ENCODE results near the gene GABRD.

Gene GABRD

DNA sequence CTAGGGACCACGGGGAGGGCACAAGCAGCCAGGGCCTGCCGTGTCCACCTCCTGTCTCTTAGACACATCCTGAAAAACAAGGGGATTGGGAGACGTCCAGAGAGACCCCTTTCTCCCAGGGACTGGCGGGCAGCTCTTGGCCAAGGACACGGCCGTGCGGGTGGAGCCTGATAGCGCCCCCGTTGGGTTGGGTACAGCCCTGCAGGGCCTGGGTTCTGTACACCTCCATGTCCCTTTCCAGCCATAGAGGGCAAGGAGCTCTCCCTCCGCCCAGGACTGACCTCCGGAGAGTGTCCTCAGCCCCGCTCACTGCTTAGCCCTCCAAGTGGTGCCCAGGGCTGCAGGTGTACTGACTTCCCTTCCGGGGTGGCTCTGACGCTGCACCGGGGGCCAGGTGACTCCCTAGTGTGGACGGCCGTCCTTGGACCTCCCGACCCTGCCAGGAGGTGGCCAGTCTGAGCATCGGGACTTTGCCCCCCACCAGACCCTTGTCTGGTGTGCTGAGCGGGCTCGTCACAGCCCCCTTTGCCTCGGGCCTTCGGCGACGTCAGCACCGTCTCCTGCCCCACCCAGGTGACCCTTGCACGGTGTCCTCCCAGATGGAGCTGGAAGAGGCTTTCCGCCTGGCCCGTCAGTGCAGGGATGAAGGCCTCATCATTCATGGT lies 36.9 kb downstream of the GABRD start:
- no peak for DNase-seq

DNA sequence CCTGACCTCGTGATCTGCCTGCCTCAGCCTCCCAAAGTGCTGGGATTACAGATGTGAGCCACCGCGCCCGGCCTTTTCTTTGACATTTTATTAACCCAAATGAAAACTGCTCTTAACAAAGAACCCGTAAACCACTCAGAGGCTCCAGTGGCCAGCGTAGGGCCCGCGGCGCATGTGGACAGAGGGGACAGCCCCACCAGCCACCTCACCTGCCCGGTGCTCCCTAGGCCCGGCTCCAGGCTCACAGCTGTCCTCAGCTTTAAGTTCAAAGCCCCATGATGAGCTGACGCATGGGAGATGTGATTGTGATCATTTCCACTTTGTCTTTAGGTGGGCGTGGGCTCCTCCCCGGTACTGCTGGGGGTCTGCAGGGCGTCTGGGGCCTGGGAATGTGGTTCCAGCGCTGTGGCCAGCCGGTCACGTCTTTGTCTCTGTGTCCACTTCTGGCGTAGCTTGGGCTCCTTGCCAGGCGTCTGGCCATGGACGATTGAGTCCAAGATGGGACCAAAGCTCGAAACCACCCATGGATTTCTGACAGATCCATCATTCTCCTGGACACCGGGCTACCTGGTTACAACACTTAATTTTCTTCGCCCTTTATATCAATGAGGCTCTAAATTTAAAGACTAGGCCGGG lies 37.9 kb downstream of the GABRD start:
- no peak for DNase-seq

DNA sequence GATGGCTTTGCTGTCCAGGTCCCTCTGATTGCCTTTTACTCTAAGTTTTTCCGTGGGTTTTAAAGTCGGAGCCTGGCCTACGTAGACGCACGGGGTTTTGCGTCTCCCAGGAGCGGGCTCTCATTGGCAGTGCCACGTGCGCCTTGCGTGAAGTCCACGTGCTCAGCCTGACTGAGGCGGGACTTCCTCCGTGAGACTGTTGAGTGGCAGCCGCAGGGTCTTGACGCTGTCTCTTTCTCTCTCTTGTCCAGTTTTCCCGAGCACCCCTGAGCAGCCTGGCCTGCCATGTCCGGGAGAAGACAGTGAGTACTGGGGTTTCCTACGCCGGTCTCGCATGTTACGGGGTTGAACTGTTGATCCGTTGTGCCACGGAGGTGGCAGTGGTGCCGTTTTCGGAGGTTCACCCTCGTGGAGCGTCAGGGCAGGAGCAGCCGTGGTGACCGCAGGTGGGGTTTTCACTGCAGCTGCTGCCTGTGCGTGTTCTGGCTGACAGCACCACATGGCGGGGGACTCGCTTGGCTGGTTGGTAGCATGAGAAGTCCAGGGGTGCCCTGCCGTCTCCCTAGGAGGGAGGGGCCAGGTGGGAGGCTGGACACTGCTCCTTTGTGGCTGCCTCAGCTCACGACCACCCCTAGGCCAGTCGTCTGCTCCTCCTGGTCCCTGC lies 40.3 kb downstream of the GABRD start:
- no peak for DNase-seq

DNA sequence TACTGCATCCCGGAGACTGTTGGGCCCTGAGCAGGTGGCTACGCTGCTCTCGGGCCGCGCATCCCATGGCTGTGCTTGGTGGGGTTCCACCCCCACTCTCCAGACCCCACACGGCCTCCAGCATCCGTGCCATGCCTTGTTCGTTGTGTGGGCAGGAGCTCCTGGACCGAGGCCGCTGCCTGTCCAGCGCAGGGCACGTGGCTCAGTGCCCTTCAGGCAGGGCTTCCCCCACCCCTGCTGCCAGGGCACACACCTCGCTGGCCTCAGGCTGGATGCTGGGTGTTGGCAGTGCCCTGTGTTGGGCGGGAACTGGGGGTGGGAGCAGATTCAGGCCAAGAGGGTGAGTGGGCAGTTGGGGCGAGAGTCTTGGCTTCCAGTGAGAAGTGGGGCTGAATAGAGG lies 40.9 kb downstream of the GABRD start:
- DNase-seq = no peak

DNA sequence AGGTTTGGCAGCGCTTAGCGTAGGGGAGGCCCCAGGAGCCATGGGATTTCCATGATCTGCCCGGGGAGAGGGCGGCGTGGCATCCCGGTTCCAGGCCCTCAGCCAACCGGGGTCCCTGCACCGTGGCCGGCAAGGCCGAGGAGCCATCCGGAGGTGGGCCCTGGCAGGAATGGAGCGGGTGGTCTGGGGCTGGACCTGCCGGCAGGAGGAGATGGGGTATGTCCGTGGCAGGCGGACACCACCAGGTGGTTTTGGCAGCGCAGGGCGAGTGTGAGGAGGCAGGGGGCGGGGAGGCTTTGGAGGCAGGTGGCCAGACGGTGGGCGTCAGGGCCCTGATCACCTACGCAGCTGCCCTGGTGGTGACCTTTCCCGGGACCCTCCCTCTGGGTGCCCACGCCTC lies 41.4 kb downstream of the GABRD start:
- no peak for DNase-seq

DNA sequence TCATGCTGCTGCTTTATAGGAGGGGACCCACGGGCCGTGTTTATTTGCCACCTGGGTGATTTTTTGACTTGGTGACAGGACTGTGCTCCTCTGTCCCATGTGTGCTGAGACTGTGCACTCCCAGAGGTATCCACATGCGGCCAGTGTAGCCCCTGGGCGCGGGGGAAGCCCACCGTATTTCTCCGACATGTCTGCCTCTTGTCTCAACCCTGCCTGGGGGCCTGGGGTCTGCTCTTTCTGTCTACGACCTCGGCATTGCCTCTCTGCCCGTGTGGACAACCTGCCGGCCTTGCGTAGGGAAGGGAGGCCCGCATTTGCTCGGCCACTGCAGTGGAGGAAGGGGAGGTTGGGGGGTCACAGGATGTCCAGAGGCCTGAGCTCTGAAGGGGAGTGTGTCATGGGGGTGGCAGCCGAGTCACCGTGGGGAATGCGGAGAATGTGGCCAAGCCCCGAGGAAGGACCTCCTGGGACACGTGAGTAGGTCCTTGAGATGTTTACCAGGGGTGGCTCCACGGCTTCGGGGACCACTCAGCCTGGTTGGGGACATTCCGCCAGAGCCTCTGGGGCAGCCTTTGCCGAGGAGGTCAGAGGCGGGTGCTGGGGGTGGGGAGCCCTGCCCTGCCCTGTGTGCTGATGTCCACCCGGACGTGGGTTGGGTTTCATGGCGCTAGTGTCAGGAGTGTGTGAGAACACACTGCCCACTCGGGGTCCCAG lies 42.1 kb downstream of the GABRD start:
- DNase-seq = no peak

DNA sequence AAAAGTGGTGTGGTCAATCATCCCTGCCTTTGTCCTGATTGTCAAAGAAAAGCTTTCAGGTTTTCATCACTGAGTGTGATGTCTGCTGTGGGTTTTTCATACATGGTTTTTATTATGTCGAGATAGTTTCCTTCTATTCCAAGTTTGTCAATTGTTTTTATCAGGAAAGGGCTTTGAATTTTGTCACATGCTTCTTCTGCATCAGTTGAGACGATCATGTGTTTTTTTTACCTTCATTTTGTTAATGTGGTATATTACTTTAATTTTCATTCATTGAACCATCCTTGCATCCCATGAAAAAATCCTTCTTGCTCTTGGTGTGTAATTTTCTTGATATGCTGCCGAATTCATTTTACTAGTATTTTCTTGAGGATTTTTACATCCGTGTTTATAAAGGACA lies 46.6 kb downstream of the GABRD start:
- DNase-seq = no peak

DNA sequence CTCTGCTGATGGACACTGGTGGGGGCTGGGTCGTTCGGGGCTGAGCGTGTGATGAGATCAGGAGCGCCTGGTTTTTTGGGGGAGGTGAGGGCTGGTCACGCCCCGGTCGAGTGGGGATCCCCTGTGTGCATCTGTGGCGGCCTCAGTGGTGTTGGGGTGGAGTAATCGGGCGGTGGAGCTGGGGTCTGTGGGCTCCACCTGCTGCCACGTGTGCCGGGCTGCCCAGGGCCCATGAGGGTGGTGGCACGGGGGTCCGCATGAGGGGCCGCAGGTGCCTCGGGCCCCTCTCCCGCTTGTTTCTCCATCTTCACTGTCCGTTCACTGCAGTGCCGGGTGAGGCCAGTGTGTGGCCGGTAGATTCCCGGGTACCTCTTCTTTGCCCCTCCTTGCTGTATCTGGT lies 48.2 kb downstream of the GABRD start:
- no peak for DNase-seq

DNA sequence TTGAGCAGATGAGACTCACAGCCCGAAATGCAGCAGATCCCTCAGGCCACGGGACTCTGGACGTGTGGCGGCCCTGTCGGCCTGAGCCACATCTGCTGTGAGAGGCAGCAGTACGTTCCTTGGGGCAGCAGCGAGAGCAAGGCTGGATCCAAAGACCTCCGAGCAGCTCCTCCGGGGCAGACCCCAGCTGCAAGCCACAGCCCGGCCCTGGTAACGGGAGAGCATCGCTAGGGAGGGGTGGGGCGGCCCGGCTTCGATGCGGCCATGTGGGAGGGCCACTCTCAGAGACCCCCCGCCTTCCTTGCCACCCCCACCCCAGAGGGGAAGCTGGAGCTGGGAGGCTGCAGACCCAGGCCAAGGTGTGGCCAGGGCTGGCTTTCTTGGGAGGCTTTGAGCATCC lies 48.8 kb downstream of the GABRD start:
- no peak for DNase-seq

DNA sequence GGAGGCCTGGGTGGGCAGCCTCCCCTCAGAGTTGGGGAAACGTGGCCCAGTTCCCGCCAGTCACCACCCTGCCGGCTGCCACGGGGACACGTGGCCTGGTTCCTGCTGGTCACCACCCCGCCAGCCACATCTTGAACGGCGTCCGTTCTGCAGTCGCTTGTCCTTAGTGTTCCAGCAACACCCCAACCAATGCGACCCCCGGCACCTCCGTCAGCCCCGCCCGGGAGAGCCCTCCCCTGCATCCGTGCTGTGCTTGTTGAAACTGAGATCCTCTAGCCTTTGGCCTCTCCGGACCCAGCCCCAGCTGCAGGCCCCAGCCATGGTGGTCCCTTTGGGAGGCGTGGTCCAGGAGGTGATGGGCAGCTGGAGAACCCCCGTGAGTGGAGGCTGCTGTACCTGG lies 49.8 kb downstream of the GABRD start:
- DNase-seq = no peak

DNA sequence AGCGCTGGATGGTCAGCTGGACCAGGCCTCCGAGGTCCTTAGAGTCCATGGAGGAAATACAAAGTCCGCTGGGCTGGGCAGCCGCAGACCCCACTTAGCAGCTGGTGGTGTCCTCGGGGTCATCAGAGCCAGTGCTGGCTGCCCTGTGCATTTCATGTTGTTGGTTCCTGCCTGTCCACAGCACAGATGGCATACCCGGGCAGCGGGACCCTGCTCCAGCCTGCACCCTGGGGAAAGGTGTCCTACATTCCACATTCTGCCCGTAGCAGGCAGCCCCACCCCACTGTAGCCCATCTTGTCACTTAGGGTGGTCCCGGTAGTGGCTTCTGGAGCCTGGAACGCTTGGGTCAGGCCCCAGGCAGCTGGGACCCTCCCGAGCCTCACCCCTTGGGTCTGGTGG lies 50.9 kb downstream of the GABRD start:
- no peak for DNase-seq

DNA sequence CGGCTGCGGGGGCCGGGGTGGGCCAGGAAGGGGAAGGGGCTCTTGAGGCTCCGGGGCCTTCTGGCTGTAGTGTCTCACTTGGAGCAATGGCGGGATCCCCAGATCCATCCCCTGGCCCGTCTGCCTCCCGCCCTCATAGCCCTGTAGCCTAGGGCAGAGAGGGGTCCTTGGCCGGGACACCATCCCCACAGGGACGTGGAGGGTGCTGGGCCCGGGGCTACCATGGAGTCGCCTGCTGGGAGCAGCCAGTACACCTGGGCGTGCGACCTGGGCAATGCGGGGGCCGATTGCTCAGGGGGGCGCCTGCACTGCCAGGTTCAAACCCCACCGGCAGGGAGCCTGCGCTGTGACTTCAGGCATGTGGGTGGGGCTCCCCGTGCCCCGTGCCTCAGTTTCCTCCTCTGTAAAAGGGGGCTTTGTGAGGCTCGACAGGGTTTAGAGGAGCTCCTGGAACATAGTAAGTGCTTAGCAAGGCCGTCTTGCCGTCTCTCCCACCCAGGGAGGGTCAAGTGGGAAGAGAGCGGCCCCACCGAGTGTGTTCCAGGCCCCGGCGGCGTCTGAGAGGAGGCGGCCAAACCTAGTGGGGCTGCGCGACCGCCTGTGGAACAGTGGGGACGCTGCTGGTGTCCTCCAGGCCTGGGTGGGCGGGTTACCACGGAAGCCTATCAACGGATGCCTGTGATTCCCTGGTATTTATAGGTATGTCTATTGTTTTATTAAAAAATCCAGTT lies 51.8 kb downstream of the GABRD start:
- no peak for DNase-seq

DNA sequence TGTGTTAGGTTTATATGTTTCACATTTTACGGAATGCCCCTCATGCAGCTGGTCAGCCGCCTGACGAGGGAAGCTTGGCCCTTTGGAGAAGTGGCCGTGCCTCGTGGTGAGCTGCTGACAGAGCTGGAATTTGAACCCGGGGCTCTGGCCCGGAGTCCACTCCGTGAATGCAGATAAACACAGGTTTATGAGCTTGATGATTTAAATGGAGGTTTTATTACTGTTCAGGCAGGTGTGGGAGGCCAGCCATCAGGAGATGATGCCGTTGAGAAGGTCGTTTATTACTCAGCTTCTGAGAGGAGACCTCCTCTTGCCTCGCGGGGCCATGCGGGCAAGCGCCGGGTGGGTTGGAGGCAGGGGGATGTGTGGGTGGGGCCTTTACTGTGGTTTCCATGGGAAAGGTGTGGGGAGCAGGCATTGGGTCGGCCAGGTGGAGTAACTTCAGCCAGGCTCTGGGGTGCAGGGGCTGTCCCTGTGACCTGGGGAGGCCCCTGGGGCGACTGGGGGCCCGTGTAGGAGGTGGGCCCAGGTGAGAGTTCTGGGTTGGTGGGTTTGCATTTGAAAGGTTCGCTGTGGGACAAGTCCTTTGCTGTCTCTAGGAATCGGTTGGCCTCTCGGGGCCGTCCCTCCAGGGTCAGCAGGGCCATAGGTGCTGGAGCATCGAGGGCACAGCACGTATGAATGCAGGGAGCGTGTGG lies 53.1 kb downstream of the GABRD start:
- DNase-seq = no peak

DNA sequence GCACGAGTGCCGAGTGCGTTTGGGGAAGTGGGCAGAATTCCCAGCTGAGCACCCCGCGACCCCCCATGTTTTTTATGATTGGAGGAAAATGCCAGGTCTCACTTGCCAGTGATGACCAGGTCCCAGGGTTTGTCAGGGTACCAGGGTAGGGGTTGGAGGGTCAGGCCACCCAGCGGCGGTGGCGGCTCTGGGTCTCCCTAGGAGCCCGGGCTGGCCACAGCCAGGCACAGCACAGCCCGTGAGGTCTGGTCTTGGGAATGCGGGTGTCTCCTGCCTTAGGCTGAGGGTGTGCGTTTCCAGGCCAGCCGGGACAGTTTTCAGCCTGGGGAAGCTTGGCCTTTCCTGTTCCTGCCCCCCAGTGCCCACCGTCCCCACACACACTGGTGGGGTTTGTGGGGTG lies 53.7 kb downstream of the GABRD start:
- DNase-seq = no peak

DNA sequence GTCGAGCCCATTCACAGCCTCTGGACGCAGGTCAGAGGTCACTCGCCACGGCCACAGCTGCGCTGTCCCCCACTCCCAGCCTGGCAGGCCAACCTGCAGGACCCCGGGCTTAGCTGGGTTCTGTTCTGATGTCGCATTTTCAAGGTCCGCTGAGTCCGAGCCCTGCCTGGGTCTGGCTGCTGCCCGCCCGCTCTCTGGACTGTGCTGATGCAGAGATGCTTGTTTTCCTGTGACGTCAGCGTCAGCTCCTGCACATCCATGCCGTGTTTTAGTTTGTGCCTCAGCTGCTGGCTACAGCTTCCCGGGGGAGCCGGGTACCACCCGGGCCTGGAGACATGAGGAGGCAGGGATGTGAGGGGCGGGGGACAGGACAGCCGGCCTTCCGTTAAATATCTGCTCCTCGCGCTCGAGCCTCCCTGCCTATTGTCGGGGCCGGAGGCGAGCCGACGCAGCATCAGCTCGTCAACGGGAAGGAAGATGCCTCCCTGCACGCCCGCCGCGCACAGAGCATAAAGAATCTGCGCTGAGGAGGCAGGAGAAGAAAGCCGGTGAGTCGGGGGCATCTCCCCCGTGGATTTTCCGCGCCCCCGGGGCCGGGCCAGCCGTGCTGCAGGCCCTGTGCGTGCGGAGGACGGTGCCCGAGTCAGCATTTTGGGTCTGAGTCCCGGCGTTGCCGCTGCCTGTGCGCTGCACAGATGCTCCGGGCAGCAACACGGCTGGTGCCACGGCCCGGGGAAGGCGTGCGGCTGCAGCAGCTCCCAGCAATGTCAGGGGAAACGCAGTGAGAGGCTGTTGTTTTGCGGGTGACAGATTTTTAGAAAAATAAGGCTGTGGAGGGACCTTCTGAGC lies 54.5 kb downstream of the GABRD start:
- no peak for DNase-seq

DNA sequence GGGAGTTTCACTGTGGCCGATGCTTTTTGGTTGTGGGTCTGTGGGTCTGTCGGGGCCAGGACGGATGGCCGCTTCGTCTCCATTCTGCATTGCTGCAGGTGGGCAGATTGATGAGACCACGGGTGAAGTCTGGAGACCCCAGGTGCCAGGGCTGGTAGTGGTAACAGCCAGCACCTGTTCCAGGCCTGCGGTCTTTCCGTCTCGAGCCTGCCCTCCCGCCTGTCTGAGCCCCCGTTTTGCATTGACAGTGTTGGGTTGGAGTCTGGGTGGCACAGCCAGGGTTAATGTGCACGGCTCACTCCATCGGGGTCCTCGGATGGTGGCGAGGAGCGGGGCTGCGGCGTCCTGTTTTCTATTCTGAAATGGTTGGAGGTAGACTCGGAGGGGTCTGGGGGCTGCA lies 55.3 kb downstream of the GABRD start:
- DNase-seq = no peak

DNA sequence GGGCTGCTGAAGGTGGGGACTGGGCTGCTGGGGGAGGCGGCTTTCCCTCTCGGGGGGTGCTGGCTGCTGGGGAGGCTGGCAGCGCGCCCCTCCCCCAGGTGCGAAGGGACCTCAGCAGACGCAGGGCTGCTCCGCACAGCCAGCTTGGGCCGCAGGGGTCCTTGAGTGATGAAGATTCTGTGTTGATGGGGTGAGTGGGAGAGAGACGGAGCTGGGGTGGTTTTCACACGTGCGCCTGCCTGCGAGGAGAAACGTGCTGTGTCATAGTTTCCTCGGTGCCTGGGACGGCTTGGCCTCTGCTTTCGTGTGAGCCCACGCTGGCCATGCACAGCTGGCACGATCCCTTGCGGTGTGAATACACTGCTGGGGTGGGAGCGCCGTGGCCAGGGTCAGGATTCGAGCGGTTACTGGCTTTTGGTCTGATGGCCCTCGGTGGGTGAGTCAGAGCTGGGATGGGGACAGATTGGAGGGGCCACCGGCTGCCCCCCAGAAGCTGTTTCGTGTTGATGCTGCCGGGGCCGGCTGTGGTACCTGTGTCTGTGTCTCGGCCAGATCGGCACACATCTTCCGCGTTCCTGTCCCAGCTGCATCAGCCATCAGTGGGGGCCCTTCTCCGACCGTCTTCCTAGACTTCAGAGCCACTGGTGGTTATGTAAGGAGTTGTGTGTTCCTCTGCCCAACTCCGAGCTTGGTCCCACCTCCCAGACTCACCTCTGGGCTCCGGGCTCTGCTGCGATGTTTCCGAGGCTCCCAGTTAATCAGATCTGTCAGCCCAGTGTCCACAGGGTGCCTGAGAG lies 56.0 kb downstream of the GABRD start:
- no peak for DNase-seq

DNA sequence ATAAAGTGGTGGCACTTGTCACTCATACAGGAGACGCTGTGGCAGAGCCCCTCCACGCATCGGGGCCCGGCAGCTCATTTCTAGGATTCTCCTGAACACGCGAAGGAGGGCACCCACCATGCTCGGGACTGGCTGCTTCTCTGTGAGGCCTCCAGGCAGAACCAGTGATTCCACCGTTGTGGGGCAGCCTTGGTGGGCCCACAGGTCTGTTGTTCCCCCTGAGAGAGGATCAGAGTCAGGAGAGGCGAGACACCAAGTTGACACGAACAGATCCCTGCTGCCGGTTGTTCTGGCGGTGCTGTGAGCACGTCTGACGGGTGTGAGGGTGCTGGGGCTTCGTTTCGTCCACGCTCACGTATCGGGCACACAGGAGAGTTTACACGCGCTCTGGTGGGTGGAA lies 57.7 kb downstream of the GABRD start:
- no peak for DNase-seq

DNA sequence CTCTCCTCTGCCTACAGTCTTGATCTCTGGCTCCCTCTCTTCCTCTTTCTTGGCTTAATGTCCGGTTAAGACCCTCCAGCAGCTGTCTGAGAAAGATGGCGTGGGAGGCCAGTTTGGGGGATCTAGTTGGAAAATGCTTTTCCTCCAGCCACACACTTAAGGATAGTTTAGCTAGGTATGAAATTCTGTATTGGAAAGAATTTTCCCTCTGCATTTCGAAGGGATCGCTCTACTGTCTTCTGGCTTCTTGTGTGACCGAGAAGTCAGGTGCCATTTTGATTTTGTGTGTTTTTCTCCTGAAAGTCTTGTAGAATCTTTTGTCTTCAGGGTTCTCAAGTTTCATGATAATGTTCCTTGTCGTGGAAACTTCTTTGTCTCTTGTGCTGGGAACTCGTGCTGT lies 59.0 kb downstream of the GABRD start:
- DNase-seq = no peak

DNA sequence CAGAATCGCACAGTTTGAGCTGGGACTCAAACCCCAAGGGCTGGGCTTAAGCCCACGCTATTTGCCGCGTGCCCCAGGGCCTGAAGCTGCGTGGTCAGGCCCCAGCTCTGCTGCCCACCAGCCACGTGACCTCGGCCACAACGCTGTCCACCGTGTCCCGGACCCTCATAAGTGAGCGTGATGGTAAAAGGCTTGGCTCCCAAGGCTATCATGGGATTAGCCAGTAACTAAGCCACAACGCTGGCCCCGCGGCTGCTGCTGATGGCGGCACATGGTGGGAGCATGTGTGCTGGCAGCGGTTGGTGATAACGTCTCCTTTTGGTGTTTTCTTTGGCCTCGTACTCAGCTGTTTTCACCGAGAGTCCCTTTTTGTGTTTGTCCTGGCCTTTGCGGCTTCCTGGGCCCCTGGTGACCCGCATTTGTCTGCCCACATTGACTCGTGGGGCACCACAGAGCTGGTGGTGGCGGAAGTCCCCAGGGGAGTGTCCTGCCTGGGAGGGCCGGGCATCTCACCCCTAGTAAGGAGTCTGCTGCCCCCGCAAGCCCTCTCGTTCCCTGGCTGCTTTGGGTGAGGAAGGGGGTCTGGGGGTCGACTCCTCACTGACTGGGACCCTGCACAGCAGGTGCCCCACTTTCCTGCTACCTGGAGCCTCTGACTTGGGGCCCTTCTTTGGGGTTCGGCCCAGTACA lies 60.4 kb downstream of the GABRD start:
- no peak for DNase-seq
